Panc1 (cell line): ENCODE results near the gene GAL3ST2. TPM values are rescaled to one million over a fixed set of nuclear protein-coding genes. Genes with fewer than 3 reads are reported as not detected.
A peak's percentile ranks its signal among the peaks of the same experiment; 100 is the strongest.

Experiments
- ATAC-seq: fragments of 200-7000 bp; cut with Tn5 transposase; 2 replicates; pipeline ENCODE4 v1.9.1; 2020; ENCODE audit warnings: mild to moderate bottlenecking, moderate library complexity
- BruUV-seq: library from RNA; stranded (reverse); fragments of 400-500 nt; replicated peaks from 2 replicates; lab custom pipeline; 2021; lab: Mats Ljungman, UMichigan
- CTCF ChIA-PET: fragments of 300-600 bp; sonication (Branson Sonifier 250); formaldehyde crosslinking; loops from one replicate; lab custom pipeline; 2022; ENCODE audit warnings: antibody characterized with exemption; lab: Charles Lee
- POLR2A ChIA-PET: fragments of 300-600 bp; sonication (Branson Sonifier 250); formaldehyde crosslinking; loops from one replicate; lab custom pipeline; 2022; ENCODE audit warnings: antibody characterized with exemption; lab: Charles Lee
- DNase-seq: peaks from one replicate; pipeline ENCODE4 v3.0.0-alpha.2; 2010; ENCODE audit warnings: low read depth, low spot score
- H3K27ac ChIP-seq: 2 replicates; pipeline ENCODE4 v1.5.1; 2011; ENCODE audit warnings: mild to moderate bottlenecking, low read length, inconsistent platforms
- H3K27me3 ChIP-seq: fragments of 200-500 bp; sonication (Bioruptor generic); 2 replicates; pipeline ENCODE4 v1.6.0; 2014; ENCODE audit warnings: low read length, inconsistent platforms; ENCODE audit not compliant: control insufficient read depth, insufficient read depth
- H3K36me3 ChIP-seq: fragments of 200-500 bp; sonication (Bioruptor generic); 2 replicates; pipeline ENCODE4 v1.5.1; 2014; ENCODE audit warnings: inconsistent platforms, mild to moderate bottlenecking, low read length, moderate library complexity; ENCODE audit not compliant: control insufficient read depth, insufficient read depth
- H3K4me1 ChIP-seq: 2 replicates; pipeline ENCODE4 v1.5.1; 2011; ENCODE audit warnings: inconsistent platforms, mild to moderate bottlenecking, low read length, moderate library complexity; ENCODE audit not compliant: control insufficient read depth, insufficient read depth
- H3K4me3 ChIP-seq, 2 experiments: 2 replicates each; pipeline ENCODE4 v1.5.1; 2011 to 2012; ENCODE audit warnings: low read depth in 2 of 2, low read length in 2 of 2, mild to moderate bottlenecking in 2 of 2, inconsistent platforms in 1 of 2, moderate library complexity in 1 of 2
- H3K9me3 ChIP-seq: fragments of 200-500 bp; sonication (Bioruptor generic); 2 replicates; pipeline ENCODE4 v1.5.1; 2014; ENCODE audit warnings: low read depth, mild to moderate bottlenecking, inconsistent platforms, low read length, moderate library complexity; ENCODE audit not compliant: control insufficient read depth, insufficient read depth
- CTCF ChIP-seq: fragments of 450-650 bp; IDR thresholded peaks from 2 replicates; pipeline ENCODE4 v1.5.1; 2017; ENCODE audit warnings: mild to moderate bottlenecking
- POLR2AphosphoS5 ChIP-seq: IDR thresholded peaks from 2 replicates; pipeline ENCODE4 v1.6.1; 2012; ENCODE audit warnings: mild to moderate bottlenecking, low read depth, low read length, moderate library complexity
- REST ChIP-seq, 2 experiments: IDR thresholded peaks; 2 replicates each; pipeline ENCODE4 v1.6.1; 2011 to 2012; ENCODE audit warnings: low read depth in 2 of 2, control low read depth in 1 of 2, low read length in 1 of 2, mild to moderate bottlenecking in 1 of 2, moderate library complexity in 1 of 2; ENCODE audit not compliant: insufficient read depth in 1 of 2
- SIN3A ChIP-seq: IDR thresholded peaks from 2 replicates; pipeline ENCODE4 v1.6.1; 2012; ENCODE audit warnings: low read depth, mild to moderate bottlenecking, low read length, moderate library complexity, borderline replicate concordance; ENCODE audit not compliant: insufficient read depth
- TCF7L2 ChIP-seq: IDR thresholded peaks from 2 replicates; pipeline ENCODE4 v1.6.1; 2011; ENCODE audit warnings: mild to moderate bottlenecking, low read depth, low read length, inconsistent platforms
- in situ Hi-C: cut with HindIII; loops from 2 replicates; pipeline ENCODE4 v1.10.0; 2016; ENCODE audit warnings: low sequenced_read_pairs, low pct_unique_long_range_greater_than_20kb
- intact Hi-C: fragments of 100-400 bp; cut with micrococcal nuclease; formaldehyde crosslinking; loops from one replicate; pipeline ENCODE4 v1.10.0; 2022; ENCODE audit not compliant: unreplicated experiment
- total RNA-seq: library from RNA; stranded (reverse); gene quantifications from one replicate; pipeline ENCODE4 v1.2.1, GENCODE V29; 2021; ENCODE audit not compliant: unreplicated experiment

The GAL3ST2 gene
- total RNA-seq, 1 experiment from 2014 or later: 1.6 TPM

- no TSS peak for BruUV-seq
- intact Hi-C loops: no loop called here
- DNase-seq: no peak
- H3K36me3 ChIP-seq: no peaks in the 10 kb centered on the region
- H3K9me3 ChIP-seq: no peaks in the 10 kb centered on the region
- in situ Hi-C loops: no loop called here
- no peak overlapping the region for H3K4me3 ChIP-seq
- H3K27me3 ChIP-seq: no peaks in the 10 kb centered on the region
- H3K27ac ChIP-seq: no peak overlapping the region
- CTCF ChIA-PET: no interaction called here
- ATAC-seq: no peak
- H3K4me1 ChIP-seq: peaks cover 16% of the 10 kb centered on the region
- POLR2A ChIA-PET: no interaction called here
- TF ChIP-seq REST (IDR thresholded peaks at IDR 0.05; ENCODE audit: insufficient read depth in 1 of 2, low read depth in 2 of 2, low read length in 1 of 2) (no peak), TCF7L2 (no peak), POLR2AphosphoS5 (no peak), SIN3A (no peak), CTCF (no peak)
Observed at GRCh38 chr2:241769819-241770184, 6.8 kb upstream of the GAL3ST2 start.

GRCh38 chr2:241770185-241770935 is 6.3 kb upstream of the GAL3ST2 start:
- POLR2A ChIA-PET: no interaction called here
- CTCF ChIA-PET: no interaction called here
- Histone ChIP-seq H3K4me3 (no peak overlapping the region), H3K27ac (no peak overlapping the region), H3K27me3 (no peaks in the 10 kb centered on the region), H3K4me1 (peaks cover 22% of the 10 kb centered on the region), H3K9me3 (no peaks in the 10 kb centered on the region), H3K36me3 (no peaks in the 10 kb centered on the region)
- DNase-seq (no peak), ATAC-seq (0 out of 2 replicates have a peak, but pooled peaks have one; percentile 15)
- BruUV-seq: no TSS peak
- TF ChIP-seq SIN3A (no peak), REST (IDR thresholded peaks at IDR 0.05; ENCODE audit: insufficient read depth in 1 of 2, low read depth in 2 of 2, low read length in 1 of 2) (no peak), CTCF (no peak), TCF7L2 (no peak), POLR2AphosphoS5 (no peak; the same call in 1 of the 2 replicates)
- intact Hi-C loops (no loop called here), in situ Hi-C loops (no loop called here)
